Panc1 (cell line): ENCODE results near the gene NTN4. TPM values are rescaled to one million over a fixed set of nuclear protein-coding genes. Genes with fewer than 3 reads are reported as not detected.

ENCODE experiments used
- ATAC-seq: fragments of 200-7000 bp; cut with Tn5 transposase; 2 replicates; pipeline ENCODE4 v1.9.1; 2020; ENCODE audit warnings: mild to moderate bottlenecking, moderate library complexity
- BruUV-seq: library from RNA; stranded (reverse); fragments of 400-500 nt; replicated peaks from 2 replicates; lab custom pipeline; 2021; lab: Mats Ljungman, UMichigan
- CTCF ChIA-PET: fragments of 300-600 bp; sonication (Branson Sonifier 250); formaldehyde crosslinking; loops from one replicate; lab custom pipeline; 2022; ENCODE audit warnings: antibody characterized with exemption; lab: Charles Lee
- POLR2A ChIA-PET: fragments of 300-600 bp; sonication (Branson Sonifier 250); formaldehyde crosslinking; loops from one replicate; lab custom pipeline; 2022; ENCODE audit warnings: antibody characterized with exemption; lab: Charles Lee
- DNase-seq: peaks from one replicate; pipeline ENCODE4 v3.0.0-alpha.2; 2010; ENCODE audit warnings: low read depth, low spot score
- H3K27ac ChIP-seq: 2 replicates; pipeline ENCODE4 v1.5.1; 2011; ENCODE audit warnings: mild to moderate bottlenecking, low read length, inconsistent platforms
- H3K27me3 ChIP-seq: fragments of 200-500 bp; sonication (Bioruptor generic); 2 replicates; pipeline ENCODE4 v1.6.0; 2014; ENCODE audit warnings: low read length, inconsistent platforms; ENCODE audit not compliant: control insufficient read depth, insufficient read depth
- H3K36me3 ChIP-seq: fragments of 200-500 bp; sonication (Bioruptor generic); 2 replicates; pipeline ENCODE4 v1.5.1; 2014; ENCODE audit warnings: inconsistent platforms, mild to moderate bottlenecking, low read length, moderate library complexity; ENCODE audit not compliant: control insufficient read depth, insufficient read depth
- H3K4me1 ChIP-seq: 2 replicates; pipeline ENCODE4 v1.5.1; 2011; ENCODE audit warnings: inconsistent platforms, mild to moderate bottlenecking, low read length, moderate library complexity; ENCODE audit not compliant: control insufficient read depth, insufficient read depth
- H3K4me3 ChIP-seq, 2 experiments: 2 replicates each; pipeline ENCODE4 v1.5.1; 2011 to 2012; ENCODE audit warnings: low read depth in 2 of 2, low read length in 2 of 2, mild to moderate bottlenecking in 2 of 2, inconsistent platforms in 1 of 2, moderate library complexity in 1 of 2
- H3K9me3 ChIP-seq: fragments of 200-500 bp; sonication (Bioruptor generic); 2 replicates; pipeline ENCODE4 v1.5.1; 2014; ENCODE audit warnings: low read depth, mild to moderate bottlenecking, inconsistent platforms, low read length, moderate library complexity; ENCODE audit not compliant: control insufficient read depth, insufficient read depth
- POLR2AphosphoS5 ChIP-seq: IDR thresholded peaks from 2 replicates; pipeline ENCODE4 v1.6.1; 2012; ENCODE audit warnings: mild to moderate bottlenecking, low read depth, low read length, moderate library complexity
- SIN3A ChIP-seq: IDR thresholded peaks from 2 replicates; pipeline ENCODE4 v1.6.1; 2012; ENCODE audit warnings: low read depth, mild to moderate bottlenecking, low read length, moderate library complexity, borderline replicate concordance; ENCODE audit not compliant: insufficient read depth
- TCF7L2 ChIP-seq: IDR thresholded peaks from 2 replicates; pipeline ENCODE4 v1.6.1; 2011; ENCODE audit warnings: mild to moderate bottlenecking, low read depth, low read length, inconsistent platforms
- in situ Hi-C: cut with HindIII; loops from 2 replicates; pipeline ENCODE4 v1.10.0; 2016; ENCODE audit warnings: low sequenced_read_pairs, low pct_unique_long_range_greater_than_20kb
- intact Hi-C: fragments of 100-400 bp; cut with micrococcal nuclease; formaldehyde crosslinking; loops from one replicate; pipeline ENCODE4 v1.10.0; 2022; ENCODE audit not compliant: unreplicated experiment
- total RNA-seq: library from RNA; stranded (reverse); gene quantifications from one replicate; pipeline ENCODE4 v1.2.1, GENCODE V29; 2021; ENCODE audit not compliant: unreplicated experiment
- TF ChIP-seq, protein P1 (sequence below), 2 experiments: IDR thresholded peaks; 2 replicates each; pipeline ENCODE4 v1.6.1; 2011 to 2012; ENCODE audit warnings: low read depth in 2 of 2, control low read depth in 1 of 2, low read length in 1 of 2, mild to moderate bottlenecking in 1 of 2, moderate library complexity in 1 of 2; ENCODE audit not compliant: insufficient read depth in 1 of 2
- TF ChIP-seq, protein P2 (sequence below): fragments of 450-650 bp; IDR thresholded peaks from 2 replicates; pipeline ENCODE4 v1.5.1; 2017; ENCODE audit warnings: mild to moderate bottlenecking

The NTN4 gene
- total RNA-seq, 1 experiment from 2014 or later, result 17.1 TPM

GRCh38 chr12:95690861-95691635 is 99.5 kb downstream of the NTN4 start:
- DNase-seq (no peak), ATAC-seq (no peak)
- in situ Hi-C loops (no loop called here), intact Hi-C loops (no loop called here)
- no peaks in the 10 kb centered on the region for H3K9me3 ChIP-seq
- H3K36me3 ChIP-seq, result no peaks in the 10 kb centered on the region
- H3K4me3 ChIP-seq, result no peak overlapping the region
- POLR2A ChIA-PET, result no interaction called here
- H3K27me3 ChIP-seq, result no peaks in the 10 kb centered on the region
- H3K27ac ChIP-seq, result no peak overlapping the region
- no peaks in the 10 kb centered on the region for H3K4me1 ChIP-seq
- CTCF ChIA-PET, result no interaction called here
- BruUV-seq, result no TSS peak
- no peak for TF ChIP-seq TCF7L2
- TF ChIP-seq SIN3A, result no peak
- TF ChIP-seq POLR2AphosphoS5, result no peak
- TF ChIP-seq, protein P1, sequence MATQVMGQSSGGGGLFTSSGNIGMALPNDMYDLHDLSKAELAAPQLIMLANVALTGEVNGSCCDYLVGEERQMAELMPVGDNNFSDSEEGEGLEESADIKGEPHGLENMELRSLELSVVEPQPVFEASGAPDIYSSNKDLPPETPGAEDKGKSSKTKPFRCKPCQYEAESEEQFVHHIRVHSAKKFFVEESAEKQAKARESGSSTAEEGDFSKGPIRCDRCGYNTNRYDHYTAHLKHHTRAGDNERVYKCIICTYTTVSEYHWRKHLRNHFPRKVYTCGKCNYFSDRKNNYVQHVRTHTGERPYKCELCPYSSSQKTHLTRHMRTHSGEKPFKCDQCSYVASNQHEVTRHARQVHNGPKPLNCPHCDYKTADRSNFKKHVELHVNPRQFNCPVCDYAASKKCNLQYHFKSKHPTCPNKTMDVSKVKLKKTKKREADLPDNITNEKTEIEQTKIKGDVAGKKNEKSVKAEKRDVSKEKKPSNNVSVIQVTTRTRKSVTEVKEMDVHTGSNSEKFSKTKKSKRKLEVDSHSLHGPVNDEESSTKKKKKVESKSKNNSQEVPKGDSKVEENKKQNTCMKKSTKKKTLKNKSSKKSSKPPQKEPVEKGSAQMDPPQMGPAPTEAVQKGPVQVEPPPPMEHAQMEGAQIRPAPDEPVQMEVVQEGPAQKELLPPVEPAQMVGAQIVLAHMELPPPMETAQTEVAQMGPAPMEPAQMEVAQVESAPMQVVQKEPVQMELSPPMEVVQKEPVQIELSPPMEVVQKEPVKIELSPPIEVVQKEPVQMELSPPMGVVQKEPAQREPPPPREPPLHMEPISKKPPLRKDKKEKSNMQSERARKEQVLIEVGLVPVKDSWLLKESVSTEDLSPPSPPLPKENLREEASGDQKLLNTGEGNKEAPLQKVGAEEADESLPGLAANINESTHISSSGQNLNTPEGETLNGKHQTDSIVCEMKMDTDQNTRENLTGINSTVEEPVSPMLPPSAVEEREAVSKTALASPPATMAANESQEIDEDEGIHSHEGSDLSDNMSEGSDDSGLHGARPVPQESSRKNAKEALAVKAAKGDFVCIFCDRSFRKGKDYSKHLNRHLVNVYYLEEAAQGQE (IDR thresholded peaks at IDR 0.05; ENCODE audit: insufficient read depth in 1 of 2, low read depth in 2 of 2, low read length in 1 of 2), result no peak

DNA sequence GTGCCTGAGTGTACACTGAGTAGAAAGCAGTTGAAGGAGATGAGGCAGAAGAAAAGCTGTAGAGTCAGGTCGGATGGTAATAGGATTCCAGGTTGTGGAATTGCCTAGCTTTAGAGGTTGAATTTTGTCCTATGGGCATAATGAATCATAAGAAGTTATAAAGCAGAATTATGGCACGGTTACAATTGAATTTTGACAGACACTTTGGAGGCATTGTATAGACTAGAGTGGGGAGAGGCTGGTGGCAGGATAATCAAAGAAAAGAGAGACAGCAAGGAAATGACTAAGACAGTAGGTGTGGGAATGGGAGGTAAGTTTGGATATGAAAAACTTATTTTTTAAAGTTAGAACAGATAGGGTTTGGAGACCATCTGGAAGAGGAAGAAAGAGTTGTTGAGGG is 102.6 kb downstream of the NTN4 start:
- POLR2A ChIA-PET, result no interaction called here
- Histone ChIP-seq H3K4me1 (no peaks in the 10 kb centered on the region), H3K9me3 (no peaks in the 10 kb centered on the region), H3K27ac (no peak overlapping the region), H3K4me3 (no peak overlapping the region), H3K36me3 (no peaks in the 10 kb centered on the region), H3K27me3 (no peaks in the 10 kb centered on the region)
- no peak for TF ChIP-seq POLR2AphosphoS5
- TF ChIP-seq SIN3A, result no peak
- TF ChIP-seq TCF7L2, result no peak
- TF ChIP-seq, protein P1 (IDR thresholded peaks at IDR 0.05; ENCODE audit: insufficient read depth in 1 of 2, low read depth in 2 of 2, low read length in 1 of 2), result no peak
- TF ChIP-seq, protein P2, sequence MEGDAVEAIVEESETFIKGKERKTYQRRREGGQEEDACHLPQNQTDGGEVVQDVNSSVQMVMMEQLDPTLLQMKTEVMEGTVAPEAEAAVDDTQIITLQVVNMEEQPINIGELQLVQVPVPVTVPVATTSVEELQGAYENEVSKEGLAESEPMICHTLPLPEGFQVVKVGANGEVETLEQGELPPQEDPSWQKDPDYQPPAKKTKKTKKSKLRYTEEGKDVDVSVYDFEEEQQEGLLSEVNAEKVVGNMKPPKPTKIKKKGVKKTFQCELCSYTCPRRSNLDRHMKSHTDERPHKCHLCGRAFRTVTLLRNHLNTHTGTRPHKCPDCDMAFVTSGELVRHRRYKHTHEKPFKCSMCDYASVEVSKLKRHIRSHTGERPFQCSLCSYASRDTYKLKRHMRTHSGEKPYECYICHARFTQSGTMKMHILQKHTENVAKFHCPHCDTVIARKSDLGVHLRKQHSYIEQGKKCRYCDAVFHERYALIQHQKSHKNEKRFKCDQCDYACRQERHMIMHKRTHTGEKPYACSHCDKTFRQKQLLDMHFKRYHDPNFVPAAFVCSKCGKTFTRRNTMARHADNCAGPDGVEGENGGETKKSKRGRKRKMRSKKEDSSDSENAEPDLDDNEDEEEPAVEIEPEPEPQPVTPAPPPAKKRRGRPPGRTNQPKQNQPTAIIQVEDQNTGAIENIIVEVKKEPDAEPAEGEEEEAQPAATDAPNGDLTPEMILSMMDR, result no peak
- no TSS peak for BruUV-seq
- ATAC-seq, result no peak
- no peak for DNase-seq
- CTCF ChIA-PET, result no interaction called here
- intact Hi-C loops (no loop called here), in situ Hi-C loops (no loop called here)
